GM18498 (cell line): ENCODE measurements around the gene PAQR7.
"Not testable (repeated sequence)": the region's sequence is repeated elsewhere in the genome, so short reads cannot be mapped to it uniquely, and the experiment has no call there.

Experiments
- ATAC-seq: cut with Tn5 transposase; IDR thresholded peaks from one replicate; pipeline ENCODE4 v1.9.1; 2021; ENCODE audit warnings: mild to moderate bottlenecking, moderate library complexity; ENCODE audit not compliant: unreplicated experiment

PAQR7 gene

GRCh38 chr1:25854554-25854953 lies 21.0 kb downstream of the PAQR7 start:
- ATAC-seq: no peak

GRCh38 chr1:25848531-25848930 lies 27.0 kb downstream of the PAQR7 start:
- ATAC-seq: no peak

- ATAC-seq: no peak
Measured at GRCh38 chr1:25847929-25848328, 27.6 kb downstream of the PAQR7 start.

GRCh38 chr1:25845664-25846063 lies 29.8 kb downstream of the PAQR7 start:
- ATAC-seq: no peak

GRCh38 chr1:25844536-25845337 lies 30.8 kb downstream of the PAQR7 start:
- ATAC-seq: no peak

GRCh38 chr1:25843483-25843882 lies 32.0 kb downstream of the PAQR7 start:
- no peak for ATAC-seq

- not testable (repeated sequence) for ATAC-seq
Measured at GRCh38 chr1:25839808-25840207, 35.7 kb downstream of the PAQR7 start.

- no peak for ATAC-seq
Measured at GRCh38 chr1:25837262-25837875, 38.1 kb downstream of the PAQR7 start.

- ATAC-seq: no peak
Measured at GRCh38 chr1:25836695-25837094, 38.8 kb downstream of the PAQR7 start.

GRCh38 chr1:25834894-25835293 lies 40.6 kb downstream of the PAQR7 start:
- no peak for ATAC-seq

GRCh38 chr1:25833158-25833557 lies 42.4 kb downstream of the PAQR7 start:
- no peak for ATAC-seq

- ATAC-seq: no peak
Measured at GRCh38 chr1:25832336-25833037, 43.0 kb downstream of the PAQR7 start.

GRCh38 chr1:25831569-25832196 lies 43.8 kb downstream of the PAQR7 start:
- ATAC-seq: no peak

- no peak for ATAC-seq
Measured at GRCh38 chr1:25829046-25829445, 46.5 kb downstream of the PAQR7 start.

GRCh38 chr1:25828491-25828890 lies 47.0 kb downstream of the PAQR7 start:
- ATAC-seq: no peak

GRCh38 chr1:25826571-25826970 lies 48.9 kb downstream of the PAQR7 start:
- ATAC-seq: no peak

- no peak for ATAC-seq
Measured at GRCh38 chr1:25825605-25826004, 49.9 kb downstream of the PAQR7 start.

GRCh38 chr1:25821630-25822091 lies 53.8 kb downstream of the PAQR7 start:
- no peak for ATAC-seq

- no peak for ATAC-seq
Measured at GRCh38 chr1:25821112-25821476, 54.4 kb downstream of the PAQR7 start.

GRCh38 chr1:25820247-25821111 lies 55.0 kb downstream of the PAQR7 start:
- ATAC-seq: peak; percentile 55
